GM18858 (cell line): ENCODE data around the gene OR13J1.

Experiments used
- ATAC-seq: cut with Tn5 transposase; IDR thresholded peaks from one replicate; pipeline ENCODE4 v1.9.1; 2021; ENCODE audit not compliant: unreplicated experiment

Gene OR13J1

GRCh38 chr9:35859990-35860339 lies 10.2 kb downstream of the OR13J1 start:
- no peak for ATAC-seq

- no peak for ATAC-seq
These were observed 10.8 kb downstream of the OR13J1 start for GRCh38 chr9:35859310-35859989.

DNA sequence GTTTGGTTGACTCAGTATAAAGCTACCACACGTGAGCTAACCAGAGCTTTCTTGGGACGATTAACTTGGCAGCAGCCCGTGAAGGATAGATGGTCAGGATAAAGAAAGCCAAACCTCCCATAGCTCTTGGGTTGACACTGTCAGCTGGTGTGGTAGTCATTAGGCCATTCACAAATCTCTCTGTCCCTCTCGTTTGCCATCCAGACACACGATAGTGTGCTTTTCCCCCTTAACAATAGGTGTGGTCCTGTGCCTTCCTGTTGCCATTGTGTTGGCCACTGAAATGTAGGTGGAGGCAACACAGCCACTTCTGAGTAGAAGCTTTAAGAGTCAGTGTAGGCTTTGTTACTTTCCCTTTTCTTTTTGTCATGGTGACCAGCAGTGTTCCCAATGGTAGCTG lies 11.7 kb downstream of the OR13J1 start:
- no peak for ATAC-seq

DNA sequence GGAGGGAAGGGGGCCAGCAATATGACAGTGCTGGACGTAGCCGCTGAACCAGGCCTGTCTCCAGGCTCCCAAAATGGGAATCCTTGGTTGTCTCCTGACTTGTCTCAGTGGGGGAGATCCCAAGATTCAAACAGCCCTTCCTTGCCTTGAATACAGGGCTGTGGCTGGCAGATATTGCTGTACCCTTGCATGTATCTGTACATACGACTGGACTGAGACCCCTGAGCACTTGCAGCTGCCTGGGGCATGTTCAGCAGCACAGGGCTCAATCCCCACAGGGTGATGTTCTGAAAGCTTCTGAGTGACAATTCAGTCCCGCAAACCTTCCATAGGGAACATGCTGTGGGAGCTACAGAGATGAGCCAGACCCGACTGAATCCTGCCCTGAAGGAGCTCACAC lies 13.3 kb downstream of the OR13J1 start:
- no peak for ATAC-seq

- no peak for ATAC-seq
These were observed 14.0 kb downstream of the OR13J1 start for GRCh38 chr9:35856206-35856605.

- no peak for ATAC-seq
These were observed 16.0 kb downstream of the OR13J1 start for GRCh38 chr9:35854091-35854762.

- ATAC-seq: no peak
These were observed 17.0 kb downstream of the OR13J1 start for GRCh38 chr9:35852876-35853865.

GRCh38 chr9:35852267-35852815 lies 17.9 kb downstream of the OR13J1 start:
- no peak for ATAC-seq

GRCh38 chr9:35847792-35848572 lies 22.2 kb downstream of the OR13J1 start:
- peak; percentile 88 for ATAC-seq

DNA sequence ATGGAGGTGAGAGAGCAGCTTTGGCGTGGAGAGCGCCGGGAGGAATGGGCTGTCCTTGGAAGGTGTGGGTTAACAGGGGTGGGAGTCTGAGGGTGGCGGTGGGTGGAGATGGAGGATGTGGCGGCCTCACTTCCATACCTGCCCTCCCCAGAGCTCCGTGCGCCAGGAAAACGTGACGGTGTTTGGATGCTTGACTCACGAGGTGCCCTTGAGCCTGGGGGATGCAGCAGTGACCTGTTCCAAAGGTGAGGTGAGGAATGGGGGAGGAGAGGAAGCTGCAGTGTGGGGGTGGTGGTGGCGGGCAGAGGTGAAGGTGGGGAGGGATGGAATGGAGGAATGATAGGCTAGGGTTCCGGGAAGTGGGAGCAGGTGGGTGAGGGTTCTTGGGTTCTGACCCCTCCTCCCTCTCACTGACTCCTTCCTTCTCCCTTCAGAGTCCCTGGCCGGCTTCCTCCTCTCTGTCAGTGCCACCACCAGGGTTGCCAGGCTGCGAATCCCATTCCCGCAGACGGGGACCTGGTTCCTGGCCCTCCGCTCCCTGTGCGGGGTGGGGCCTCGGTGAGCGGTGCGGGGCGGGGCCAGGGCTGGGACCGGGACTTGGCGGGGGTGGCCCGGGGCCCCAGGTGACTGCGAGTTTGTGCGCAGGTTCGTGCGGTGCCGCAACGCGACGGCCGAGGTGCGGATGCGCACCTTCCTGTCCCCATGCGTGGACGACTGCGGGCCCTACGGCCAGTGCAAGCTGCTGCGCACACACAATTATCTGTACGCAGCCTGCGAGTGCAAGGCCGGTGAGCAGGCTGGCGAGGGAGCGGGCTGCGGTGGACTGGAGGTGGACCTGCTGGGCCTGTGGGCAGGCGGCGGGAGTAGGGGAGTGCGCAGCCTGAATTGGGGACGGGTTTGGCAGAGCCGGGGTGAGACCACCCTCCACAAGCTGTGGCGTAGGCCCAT lies 24.1 kb downstream of the OR13J1 start:
- ATAC-seq: no peak

DNA sequence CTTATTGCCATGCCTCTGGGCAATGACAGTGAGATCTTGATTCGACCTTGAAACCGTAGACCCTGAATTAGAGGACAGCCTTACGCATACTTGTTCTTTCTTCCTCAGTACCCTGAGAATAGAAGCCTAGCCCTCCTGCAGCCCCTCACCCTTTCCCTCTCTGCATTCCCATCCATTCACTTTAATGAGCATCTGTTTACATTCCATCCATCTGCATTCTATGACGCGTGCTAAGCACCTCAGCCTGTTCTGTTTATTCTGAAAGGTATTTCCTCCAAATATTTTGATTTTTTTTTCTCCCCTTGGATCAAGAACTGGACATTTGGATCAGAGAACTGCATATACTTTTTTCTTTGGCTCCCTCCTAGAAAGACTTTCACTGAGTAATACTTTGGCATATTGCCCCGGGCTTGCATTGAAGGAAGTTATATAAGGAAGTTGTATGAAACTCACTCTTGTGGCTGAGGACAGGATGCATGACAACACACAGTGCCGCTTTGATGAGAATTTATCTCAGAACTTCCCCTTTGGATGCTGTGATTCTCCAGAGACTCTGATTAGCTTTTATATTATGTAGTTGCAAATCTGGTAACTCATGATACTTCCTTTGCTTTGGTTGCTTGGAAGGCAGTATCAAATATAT lies 25.5 kb downstream of the OR13J1 start:
- no peak for ATAC-seq

GRCh38 chr9:35842795-35843194 lies 27.4 kb downstream of the OR13J1 start:
- ATAC-seq: no peak

DNA sequence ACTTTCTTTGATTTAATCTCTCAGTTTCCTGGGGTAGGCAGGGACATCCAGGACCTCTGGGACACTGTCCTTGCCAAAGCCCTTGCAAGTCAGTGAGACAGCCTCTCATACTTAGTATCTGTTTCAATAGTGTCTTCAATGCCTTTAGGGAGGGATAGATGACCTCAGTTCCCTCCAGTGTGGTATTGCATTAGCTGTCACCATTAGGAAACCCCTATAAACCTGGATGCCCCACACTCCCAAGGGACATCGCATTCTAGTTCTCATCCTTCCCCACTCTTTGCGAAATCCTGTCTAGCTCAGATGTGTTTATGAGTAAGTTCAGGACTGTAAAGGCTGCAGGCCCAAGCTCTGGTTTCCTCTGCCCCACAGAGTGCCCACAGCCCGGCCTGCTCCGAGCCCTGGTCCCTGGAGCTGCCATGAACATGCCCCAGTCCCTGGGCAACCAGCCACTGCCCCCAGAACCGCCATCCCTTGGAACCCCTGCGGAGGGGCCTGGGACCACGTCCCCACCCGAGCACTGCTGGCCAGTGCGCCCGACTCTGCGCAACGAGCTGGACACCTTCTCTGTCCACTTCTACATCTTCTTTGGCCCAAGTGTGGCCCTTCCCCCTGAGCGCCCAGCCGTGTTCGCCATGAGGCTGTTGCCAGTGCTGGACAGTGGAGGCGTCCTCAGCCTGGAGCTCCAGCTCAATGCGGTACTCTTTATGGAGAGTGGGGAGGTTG lies 28.0 kb downstream of the OR13J1 start:
- ATAC-seq: no peak

DNA sequence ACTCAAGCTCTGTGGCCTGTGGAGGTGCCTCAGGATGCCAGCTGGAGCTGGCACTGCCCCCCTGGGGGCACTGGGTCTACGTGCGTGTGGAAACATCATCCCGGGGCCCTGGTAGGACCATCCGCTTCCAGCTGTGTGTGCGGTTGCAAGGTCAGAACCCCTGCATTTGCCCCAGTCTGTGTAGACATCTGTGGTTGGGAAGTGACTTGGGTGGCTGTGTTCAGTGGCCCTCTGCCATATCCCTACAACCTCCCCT lies 28.6 kb downstream of the OR13J1 start:
- ATAC-seq: no peak

GRCh38 chr9:35840881-35841644 lies 29.1 kb downstream of the OR13J1 start:
- ATAC-seq: no peak

DNA sequence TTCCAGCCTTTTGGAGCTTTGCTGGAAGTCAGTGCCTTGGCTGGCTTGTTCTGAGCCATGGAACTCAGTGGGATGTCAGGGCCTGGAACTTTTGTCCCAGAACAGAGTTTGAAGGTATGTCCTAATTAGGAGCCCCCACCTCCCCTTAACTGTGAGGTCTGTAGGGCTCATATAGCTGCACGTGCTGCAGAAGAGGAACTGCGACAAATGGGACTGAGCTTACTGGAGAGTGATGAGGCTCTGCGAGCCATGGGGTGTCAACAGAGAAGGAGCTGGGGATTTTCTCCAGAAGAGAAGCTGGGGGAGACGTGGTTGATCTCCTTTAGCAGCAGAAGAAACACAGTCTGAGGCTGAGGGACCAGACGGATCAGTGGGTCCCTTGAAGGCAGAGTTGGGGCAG lies 30.3 kb downstream of the OR13J1 start:
- no peak for ATAC-seq

DNA sequence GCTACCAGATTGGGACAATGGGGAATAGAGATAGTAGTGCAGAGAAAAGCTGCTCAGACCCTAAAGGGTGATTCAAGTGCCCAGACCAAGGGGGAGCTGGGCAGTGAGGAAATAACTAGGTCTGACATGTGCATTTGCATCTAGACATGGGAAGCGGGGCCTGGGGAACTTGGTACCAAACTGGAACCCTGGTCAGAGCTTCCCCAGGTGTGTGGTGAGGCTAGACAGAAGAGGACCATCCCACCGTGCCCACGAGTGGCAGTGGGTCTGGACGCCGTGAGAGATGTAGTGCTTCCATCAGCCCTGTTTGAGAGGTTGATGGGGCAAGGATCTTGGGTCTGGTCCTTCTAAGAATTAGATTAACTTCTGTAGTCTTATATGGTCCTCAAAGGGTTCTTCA lies 33.6 kb downstream of the OR13J1 start:
- ATAC-seq: no peak

- no peak for ATAC-seq
These were observed 34.4 kb downstream of the OR13J1 start for GRCh38 chr9:35835766-35836165.
